GM19467 (cell line): ENCODE measurements around the gene FBXO27.
A peak's percentile ranks its signal among the peaks of the same experiment; 100 is the strongest.
"Not testable (repeated sequence)": the region's sequence is repeated elsewhere in the genome, so short reads cannot be mapped to it uniquely, and the experiment has no call there.

ENCODE experiments used
- ATAC-seq: cut with Tn5 transposase; IDR thresholded peaks from one replicate; pipeline ENCODE4 v1.9.1; 2021; ENCODE audit warnings: mild to moderate bottlenecking, moderate library complexity; ENCODE audit not compliant: unreplicated experiment

Gene FBXO27

DNA sequence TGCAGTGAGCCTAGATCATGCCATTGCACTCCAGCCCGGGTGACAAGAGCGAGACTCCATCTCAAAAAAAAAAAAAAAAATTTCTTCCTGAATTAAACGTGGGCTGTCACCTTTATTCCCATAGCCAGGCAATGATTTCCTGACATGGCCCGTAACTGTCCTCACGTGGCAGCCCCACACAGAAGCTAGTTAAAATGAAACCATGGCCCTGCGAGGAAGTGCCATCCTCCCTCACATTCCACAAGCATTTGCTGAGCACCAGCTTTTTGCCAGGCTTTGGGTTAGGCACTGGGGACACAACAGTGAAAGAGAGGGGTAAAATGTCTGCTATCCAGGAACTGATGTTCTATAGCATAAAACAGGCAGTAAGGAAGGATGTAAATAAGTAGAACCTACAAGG, 13.2 kb upstream of the FBXO27 start:
- ATAC-seq: no peak

DNA sequence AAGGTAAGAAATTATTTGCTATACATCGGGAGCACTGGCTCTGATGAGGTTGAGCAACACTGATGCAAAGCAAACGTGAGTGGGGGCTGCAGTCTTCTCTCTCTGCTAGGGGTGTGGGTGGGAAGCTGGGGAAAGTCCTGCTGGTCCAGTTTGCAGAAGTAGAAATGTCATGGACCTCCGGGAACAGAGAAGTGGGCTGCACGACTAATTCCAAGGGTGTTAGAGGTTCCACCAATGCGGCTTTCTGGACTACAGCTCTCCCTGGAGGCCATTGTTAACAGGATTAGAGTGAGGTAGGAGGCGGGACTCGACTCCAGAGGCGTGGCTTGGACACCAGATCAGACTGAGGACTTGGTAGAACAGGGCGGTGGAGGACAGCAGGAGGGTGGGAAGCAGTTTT, 5.7 kb upstream of the FBXO27 start:
- no peak for ATAC-seq

DNA sequence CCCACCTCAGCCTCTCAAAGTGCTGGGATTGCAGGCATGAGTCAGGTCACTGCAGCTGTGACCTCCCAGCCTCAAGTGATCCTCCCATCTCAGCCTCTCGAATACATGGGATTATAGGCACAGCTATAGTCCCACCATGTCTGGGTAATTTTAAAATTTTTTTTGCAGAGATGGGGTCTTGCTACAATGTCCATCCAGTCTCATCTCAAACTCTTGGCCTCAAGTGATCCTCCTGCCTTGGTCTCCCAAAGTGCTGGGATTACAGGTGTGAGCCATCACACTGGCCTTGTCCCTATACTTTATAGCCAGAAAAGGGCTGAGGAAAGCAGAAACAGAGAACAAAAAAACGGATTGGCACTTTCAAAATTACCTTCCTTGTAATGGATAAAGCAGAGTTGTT, 4.8 kb upstream of the FBXO27 start:
- ATAC-seq: no peak

DNA sequence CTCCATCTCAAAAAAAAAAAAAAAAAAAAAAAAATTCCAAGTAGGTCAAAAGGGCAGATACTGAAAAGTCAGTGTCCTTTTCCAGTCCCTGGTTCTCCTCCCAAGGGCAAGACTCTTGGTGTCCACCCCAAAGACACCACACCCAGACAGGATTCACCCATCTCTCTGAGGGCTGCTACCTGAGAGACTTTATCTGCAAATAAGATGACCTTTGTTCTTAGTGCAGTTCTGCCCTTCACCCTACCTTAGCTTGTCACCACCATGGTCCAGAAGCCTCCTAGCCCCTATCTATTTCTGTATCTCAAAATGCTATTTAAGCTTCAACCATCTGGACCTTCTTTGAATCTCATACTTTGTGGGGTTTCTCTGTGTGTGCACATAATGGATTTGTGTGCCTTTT, 4.2 kb upstream of the FBXO27 start:
- no peak for ATAC-seq

DNA sequence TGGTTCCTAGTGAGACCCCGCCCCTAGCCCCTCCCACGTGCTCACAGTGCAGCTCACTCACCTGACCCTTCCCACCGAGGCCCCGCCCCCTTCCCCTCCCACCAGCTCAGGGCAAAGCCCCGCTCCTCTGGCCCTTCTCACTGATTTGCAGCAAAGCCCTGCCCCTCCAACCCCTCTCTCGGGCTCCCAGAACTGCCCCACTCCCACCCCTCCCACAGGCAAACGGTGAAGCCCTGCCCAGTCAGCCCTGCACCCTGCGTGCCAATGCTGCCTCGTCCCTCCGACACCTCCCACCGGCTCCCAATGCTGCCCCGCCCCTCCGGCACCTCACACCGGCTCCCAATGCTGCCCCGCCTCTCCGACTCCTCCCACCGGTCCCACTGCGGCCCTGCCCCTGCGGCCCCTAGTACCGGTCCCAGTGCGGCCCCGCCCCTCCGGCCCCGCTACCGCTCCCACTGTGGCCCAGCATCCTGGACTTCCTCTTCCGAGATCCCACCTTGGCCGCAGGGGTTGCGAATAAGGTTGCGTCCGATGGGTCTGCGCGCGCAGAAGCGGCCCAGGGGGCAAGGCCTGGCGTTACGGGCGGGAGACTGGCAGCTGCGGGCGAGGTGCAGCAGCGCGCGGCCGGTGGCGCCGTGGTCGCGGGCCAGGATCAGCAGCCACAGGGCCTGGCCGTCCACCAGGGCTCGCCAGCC, 834 bp downstream of the FBXO27 start:
- peak; percentile 66 for ATAC-seq

DNA sequence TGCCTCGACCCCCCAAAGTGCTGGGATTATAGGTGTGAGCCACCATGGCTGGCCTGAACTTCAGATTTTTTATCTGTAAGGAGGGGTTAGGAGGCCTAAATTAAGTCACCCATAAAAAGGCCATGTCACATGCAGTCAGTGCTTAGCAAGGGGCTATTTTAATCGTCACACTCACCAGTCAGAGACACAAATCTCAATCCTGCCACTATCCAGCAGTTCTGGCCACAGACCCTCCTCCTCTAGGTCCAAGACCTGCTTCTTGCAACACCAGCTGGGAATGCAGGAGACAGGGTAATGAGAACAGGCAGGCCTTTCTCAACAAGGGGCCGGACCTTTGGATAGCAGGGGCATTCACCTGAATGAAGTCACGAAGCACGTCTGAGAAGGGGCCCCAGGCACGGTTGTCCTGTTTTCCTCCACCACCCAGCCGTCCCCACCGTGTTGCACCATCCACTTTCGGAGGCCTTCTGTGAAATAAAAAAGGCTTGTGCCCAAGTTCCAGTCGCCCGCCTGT, 1.4 kb downstream of the FBXO27 start:
- ATAC-seq: no peak

DNA sequence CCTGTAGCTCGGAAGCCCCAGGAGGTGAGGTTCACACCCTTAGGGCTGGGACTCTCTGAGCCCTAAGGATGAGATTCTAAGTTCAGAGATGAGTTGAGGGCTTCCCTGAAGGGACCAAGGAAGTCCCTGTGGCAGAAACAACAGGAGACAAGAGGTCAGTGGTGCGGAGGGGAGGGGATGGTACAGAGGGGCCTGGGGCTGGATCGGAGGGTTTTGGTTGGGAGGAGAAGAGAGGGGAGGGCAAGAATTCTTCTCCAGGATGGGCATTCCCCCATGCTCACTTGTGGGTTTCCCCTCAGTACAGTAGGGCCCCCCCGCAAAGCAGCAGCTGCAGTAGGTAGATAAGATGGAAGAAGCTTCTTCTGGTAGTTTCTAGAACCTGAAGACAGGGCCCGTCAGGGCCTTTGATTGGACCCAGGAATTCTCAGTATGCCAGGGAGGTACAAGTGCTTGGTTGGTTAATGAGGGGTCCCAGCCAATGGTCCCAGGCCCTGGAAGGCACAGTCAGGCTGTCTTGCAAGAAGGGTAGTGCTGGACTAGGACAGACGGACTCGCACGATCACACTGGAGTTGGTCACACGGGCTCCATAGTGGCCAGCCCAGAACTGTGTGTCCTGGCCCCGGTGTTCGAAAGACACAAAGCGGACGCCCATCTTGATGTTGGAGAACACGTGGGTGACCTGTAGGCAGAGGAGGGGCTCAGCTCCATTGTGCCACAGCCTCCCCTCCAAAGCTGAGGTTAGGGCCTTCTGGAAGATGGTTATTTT, 7.3 kb downstream of the FBXO27 start:
- no peak for ATAC-seq

DNA sequence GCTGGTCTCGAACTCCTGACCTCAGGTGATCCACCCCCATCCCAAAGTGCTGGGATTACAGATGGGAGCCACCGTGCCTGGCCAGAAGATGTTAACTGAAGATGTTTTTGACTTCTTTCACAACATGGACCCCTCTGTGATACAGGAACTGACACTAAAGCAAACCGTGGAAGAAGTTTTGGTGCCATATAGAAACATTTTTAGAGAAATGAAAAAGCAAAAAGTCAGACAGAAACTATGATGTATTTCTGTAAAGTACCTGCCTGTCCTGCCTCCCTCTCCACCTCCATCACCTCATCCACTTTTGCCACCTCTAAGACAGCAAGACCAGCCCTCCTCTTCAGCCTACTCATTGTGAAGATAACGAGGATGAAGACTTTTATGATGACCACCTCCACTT, 11.3 kb downstream of the FBXO27 start:
- no peak for ATAC-seq

DNA sequence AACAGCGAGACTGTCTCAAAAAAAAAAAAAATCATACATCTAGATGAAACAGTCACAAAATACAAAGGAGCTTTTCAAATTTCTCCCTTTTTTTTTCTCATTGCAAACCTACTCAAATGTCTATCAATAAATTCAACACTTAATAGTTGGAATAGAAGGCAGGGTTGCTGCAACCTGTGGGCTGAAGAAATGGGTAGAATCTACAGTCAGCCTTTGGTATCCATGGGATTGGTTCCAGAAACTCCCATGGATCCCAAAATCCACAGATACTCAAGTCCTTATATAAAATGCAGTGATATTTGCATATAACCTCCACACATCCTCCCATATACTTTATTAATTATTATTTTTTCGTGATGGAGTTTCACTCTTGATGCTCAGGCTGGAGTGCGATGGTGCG, 14.7 kb downstream of the FBXO27 start:
- ATAC-seq: no peak

DNA sequence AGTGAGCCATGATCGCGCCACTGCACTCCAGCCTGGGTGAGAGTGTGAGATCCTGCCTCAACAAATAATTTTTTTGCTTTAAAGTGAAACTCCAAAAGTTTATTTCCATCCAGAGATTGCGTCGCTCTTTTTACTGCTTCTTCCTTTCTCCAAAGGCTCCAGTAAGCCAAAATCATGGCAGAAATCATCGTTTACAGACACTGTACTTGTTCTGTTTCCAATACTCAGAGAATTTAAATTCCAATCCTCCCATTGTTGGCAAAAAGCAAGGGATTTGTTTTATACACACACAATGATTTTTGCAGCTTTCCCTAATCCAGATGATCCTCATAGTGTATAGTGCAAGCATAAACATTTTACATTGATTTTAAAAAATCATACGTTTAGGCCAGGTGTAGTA, 15.3 kb downstream of the FBXO27 start:
- no peak for ATAC-seq

DNA sequence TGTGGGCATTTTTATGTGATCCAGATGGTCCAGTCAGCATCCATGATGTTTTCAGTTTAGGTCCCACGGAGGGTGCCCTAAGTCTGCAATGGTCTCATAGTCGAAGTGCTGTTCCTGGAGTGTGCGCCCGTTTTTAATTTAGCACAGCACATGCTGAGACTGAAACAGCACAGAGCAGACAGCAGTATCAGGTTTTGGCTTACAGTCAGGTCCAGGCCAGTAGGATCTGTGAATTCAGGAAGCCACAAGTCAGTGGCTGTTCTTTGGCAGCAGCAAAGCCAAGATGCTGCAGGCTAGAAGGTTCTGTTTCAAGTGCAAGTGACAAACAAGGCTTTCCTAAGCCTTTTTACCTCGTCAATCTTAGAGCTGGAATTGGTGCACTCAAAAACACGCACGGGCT, 18.3 kb downstream of the FBXO27 start:
- ATAC-seq: no peak

DNA sequence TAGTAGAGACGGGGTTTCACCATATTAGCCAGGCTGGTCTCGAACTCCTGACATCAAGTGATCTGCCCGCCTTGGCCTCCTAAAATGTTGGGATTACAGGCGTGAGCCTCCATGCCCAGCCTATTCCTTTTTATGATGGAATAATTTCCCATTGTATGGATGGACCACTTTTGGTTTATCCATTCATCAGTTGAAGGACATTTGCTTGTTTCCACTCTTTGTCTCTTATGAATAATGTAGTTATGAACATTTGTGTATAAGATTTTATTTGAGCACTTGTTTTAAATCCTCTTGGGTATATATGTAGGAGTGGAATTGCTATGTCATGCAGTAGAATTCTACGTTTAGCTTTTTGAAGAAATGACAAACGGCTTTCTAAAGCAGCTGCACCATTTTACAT, 23.3 kb downstream of the FBXO27 start:
- no peak for ATAC-seq

DNA sequence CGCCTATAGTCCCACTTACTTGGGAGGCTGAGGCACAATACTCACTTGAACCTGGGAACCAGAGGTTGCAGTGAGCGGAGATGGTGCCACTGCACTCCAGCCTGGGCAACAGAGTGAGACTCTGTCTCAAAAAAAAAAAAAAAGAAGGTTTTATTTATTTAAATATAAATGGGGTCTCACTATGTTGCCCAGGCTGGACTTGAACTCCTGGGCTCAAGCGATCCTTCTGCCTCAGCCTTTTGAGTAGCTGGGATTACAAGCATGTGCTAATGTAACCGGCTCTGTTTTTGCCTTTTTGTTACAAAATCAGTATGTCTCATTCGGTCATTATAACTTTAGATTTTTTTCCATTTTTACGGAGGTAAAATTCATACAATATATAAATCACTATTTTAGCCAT, 24.2 kb downstream of the FBXO27 start:
- ATAC-seq: no peak

DNA sequence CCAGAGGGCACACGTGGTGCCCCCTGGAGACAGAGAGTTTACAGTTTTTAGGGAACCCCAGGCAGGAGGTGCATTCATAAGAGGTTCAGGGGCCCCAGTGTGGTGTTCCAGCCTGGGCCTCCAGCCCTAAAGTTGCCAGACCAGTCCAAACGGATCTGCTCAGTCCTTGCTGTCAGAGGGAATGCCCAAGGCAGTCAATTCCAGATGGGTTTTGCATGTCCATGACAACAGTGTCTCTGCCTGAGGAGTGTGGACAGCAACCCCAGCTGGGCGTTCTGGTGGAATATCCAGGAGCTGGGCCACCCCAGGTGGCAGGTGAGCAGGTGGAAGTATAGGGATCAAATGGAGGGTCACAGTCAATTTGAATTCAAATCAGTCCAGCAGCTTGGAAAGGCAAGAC, 25.3 kb downstream of the FBXO27 start:
- ATAC-seq: no peak

DNA sequence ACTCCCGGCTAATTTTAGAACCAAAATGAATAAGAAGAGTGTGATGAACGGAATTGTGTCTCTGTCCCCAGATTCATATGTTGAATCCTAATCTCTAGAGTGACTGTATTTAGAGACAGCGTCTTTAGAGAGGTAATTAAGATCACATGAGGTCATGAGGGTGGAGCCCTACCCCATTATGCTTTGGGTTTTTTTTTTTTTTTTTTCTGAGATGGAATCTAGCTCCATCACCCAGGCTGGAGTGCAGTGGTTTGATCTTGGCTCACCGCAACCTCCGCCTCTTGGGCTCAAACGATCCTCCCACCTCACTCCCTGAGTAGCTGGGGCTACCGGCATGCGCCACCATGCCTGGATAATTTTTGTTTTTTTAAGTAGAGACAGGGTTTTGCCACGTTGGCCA, 27.9 kb downstream of the FBXO27 start:
- ATAC-seq: no peak

DNA sequence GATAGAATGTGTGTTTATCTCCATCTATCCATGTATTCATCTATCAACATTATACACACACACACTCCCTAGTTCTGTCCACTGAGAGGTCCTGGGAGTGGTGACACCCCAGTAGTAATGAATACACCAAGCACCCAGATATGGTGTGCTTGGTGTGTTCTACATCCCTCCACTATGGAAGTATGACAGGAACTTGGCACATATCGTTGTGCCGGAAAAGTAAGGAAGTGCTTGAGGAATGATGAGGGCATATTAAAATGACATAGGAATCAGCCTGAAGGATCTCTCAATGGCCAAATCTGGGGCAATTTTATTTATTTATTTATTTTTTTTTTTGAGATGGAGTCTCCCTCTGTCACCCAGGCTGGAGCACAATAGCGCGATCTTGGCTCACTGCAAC, 28.6 kb downstream of the FBXO27 start:
- ATAC-seq: no peak

DNA sequence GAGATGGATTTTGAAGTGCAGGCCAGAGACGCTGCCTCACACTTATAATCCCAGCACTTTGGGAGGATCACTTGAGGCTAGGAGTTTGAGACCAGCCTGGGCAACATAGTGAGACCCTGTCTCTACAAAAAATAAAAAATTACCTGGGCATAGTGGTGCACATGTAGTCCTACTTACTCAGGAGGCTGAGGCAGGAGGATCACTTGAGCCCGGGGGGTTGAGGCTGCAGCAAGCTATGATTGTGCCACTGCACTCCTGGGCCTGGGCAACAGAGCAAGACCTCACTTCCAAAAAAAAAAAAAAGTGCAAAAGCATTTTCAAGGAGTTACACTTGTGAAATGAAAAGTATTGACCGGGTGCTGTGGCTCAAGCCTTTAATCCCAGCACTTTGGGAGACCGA, 29.2 kb downstream of the FBXO27 start:
- no peak for ATAC-seq

DNA sequence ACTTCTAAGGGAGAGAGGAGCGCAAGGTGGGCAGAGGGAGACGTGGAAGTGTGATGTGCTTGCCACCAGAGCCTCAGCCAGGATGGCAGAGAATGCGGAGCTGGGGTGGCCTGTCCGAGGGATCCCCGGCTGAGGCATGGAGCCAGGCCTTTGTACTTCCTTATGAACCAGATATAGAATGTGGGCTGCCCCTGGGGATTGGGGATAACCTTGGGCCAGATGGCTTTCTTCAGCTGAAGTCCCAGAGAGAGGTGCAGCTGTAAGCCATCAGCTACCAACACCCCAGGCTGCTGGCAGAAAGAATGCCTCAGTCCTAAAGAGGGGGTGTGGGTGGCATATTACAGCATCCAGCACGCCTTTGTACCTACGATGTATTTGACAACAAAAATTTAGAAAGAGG, 31.3 kb downstream of the FBXO27 start:
- no peak for ATAC-seq

DNA sequence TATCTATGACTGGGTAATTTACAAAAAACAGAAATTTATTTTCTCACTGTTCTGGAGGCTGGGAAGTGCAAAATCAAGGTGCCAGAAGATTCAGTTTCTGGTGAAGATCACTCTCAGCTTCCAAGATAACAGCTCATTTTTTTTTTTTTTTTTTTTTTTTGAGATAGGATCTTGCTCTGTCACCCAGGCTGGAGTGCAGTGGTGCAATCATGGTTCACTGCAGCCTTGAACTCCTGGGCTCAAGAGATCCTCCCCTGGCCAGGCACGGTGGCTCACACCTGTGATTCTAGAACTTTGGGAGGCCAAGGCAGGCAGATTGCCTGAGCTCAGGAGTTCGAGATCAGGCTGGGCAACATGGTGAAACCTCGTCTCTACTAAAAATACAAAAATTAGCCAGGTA, 34.8 kb downstream of the FBXO27 start:
- ATAC-seq: not testable (repeated sequence)

DNA sequence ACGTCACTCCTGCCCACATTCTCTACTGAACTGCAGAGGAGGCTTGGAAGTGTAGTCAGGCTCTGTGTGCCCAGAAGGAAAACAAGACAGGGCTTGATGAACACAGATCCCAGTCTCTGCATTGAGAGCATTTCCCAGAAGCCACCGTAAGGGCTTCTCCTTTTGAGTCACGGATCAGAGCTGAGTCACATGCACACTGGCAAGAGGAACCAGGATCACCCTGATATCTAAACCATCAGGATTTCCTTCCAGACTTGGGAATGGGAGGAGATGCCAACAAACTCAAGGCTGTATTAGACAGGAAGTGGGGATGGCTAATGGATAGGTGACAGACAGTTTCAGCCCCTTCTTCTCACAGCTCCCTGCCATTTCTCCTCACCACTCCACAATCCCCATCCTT, 39.1 kb downstream of the FBXO27 start:
- ATAC-seq: no peak

DNA sequence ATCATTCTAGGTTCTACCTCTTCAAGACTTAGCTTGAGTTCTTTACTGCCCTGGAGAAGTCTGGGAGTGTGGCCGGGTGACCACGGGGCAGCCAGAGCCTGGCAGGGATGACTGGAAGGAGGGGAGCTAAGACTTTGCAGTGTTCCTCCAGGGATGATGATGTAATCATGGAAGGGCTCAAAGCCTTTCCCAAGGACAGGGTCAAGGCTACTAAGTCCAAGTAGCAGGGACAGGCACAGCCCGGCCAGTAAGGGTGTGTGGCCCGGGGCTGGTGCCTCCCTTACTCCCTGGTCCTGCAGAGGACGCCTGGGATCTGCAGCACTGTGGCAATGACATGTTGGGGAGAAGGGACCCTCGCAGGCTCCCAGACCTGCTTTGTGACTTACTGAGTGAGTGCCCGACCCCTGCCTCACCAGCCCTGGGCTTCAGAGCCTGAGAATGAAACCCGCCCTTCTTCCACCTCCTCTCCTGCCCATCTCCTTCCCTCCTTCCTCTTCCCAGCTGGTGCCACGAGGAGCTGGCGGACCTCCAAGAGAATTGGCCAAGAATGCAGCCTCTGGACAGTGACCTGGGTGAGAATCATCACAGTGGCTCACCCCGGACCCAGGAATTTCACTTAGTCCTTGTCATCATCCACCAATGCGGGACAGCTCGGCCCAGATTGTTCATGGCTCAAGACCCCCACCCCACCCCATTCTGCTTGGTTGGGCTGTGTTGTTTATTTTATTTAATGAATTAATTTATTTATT, 41.2 kb downstream of the FBXO27 start:
- no peak for ATAC-seq

DNA sequence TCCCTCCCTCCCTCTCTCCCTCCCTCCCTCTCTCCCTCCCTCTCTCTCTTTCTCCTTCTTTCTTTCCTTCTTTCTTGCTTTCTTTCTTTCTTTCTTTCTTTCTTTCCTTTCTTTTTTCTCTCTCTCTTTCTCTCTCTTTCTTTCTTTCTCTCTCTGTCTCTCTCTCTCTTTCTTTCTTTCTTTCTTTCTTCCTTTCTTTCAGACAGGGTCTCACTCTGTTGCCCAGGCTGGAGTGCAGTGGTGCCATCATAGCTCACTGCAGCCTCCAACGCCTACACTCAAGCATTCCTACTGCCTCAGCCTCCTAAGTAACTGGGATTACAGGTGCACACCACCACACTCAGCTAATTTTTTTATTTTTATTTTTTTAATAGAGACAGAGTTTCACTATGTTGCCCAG, 42.7 kb downstream of the FBXO27 start:
- not testable (repeated sequence) for ATAC-seq
